GM19452 (cell line): ENCODE results near the gene ZDHHC11B.

Source experiments
- ATAC-seq: cut with Tn5 transposase; IDR thresholded peaks from one replicate; pipeline ENCODE4 v1.9.1; 2021; ENCODE audit not compliant: unreplicated experiment

ZDHHC11B gene

DNA sequence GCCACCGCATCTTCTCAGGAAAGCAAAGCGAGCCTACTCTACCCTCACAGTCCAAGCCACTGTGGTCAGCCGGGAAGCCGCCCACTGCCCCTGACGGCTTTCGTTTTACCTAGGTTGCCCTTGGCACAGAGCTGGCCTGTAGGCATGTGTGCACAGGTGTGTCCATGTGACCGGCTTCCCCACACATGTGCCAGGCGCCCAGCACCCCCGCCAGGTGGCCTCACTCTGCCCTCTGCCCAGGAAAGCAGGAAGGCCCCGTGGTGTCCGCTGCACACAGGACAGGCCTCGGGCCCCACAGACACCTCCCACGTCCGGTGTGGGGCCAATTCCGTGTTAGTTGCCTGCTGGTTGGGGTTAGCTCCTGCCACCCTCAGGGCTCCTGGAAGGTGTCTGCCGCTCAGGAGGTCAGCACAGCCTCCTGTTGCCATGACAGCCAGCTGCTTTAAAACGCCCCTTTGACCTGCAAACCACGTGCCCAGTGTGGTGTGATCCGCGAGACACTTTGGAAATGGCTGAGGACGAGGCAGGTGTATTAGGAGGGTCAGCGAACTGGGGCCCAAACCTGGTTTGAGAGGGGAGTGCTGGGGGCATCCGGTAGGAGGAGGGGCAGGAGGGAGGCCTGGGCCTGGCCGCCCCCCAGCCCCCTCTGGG, 120.1 kb downstream of the ZDHHC11B start:
- no peak for ATAC-seq

GRCh38 chr5:663436-664342, 120.8 kb downstream of the ZDHHC11B start:
- no peak for ATAC-seq

GRCh38 chr5:662751-663435, 121.6 kb downstream of the ZDHHC11B start:
- no peak for ATAC-seq

- no peak for ATAC-seq
Measured at GRCh38 chr5:661891-662750, 122.4 kb downstream of the ZDHHC11B start.

- ATAC-seq, result no peak
Measured at GRCh38 chr5:660491-661030, 124.0 kb downstream of the ZDHHC11B start.
